ENCODE results near the gene SEC62. TPM values are rescaled to one million over a fixed set of nuclear protein-coding genes. Genes with fewer than 3 reads are reported as not detected.

SEC62 gene
- total and polyA plus RNA-seq, 9 of the 15 experiments (the other 6 are each of a cell fraction or from before 2014, with no cell fraction given): 34.5 to 152 (median 51.8) TPM

GRCh38 chr3:169969174-169970095, 2.8 kb downstream of the SEC62 start (continued):
- TF ChIP-seq, protein P1, sequence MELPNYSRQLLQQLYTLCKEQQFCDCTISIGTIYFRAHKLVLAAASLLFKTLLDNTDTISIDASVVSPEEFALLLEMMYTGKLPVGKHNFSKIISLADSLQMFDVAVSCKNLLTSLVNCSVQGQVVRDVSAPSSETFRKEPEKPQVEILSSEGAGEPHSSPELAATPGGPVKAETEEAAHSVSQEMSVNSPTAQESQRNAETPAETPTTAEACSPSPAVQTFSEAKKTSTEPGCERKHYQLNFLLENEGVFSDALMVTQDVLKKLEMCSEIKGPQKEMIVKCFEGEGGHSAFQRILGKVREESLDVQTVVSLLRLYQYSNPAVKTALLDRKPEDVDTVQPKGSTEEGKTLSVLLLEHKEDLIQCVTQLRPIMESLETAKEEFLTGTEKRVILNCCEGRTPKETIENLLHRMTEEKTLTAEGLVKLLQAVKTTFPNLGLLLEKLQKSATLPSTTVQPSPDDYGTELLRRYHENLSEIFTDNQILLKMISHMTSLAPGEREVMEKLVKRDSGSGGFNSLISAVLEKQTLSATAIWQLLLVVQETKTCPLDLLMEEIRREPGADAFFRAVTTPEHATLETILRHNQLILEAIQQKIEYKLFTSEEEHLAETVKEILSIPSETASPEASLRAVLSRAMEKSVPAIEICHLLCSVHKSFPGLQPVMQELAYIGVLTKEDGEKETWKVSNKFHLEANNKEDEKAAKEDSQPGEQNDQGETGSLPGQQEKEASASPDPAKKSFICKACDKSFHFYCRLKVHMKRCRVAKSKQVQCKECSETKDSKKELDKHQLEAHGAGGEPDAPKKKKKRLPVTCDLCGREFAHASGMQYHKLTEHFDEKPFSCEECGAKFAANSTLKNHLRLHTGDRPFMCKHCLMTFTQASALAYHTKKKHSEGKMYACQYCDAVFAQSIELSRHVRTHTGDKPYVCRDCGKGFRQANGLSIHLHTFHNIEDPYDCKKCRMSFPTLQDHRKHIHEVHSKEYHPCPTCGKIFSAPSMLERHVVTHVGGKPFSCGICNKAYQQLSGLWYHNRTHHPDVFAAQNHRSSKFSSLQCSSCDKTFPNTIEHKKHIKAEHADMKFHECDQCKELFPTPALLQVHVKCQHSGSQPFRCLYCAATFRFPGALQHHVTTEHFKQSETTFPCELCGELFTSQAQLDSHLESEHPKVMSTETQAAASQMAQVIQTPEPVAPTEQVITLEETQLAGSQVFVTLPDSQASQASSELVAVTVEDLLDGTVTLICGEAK (IDR thresholded peaks at IDR 0.05): no peak
- TF ChIP-seq, protein P1 (CRISPR knock-in tag; IDR thresholded peaks at IDR 0.05): no peak
- TF ChIP-seq ZBTB34 (CRISPR knock-in tag; IDR thresholded peaks at IDR 0.05): no peak
- no peak for TF ChIP-seq TFE3 (CRISPR knock-in tag; IDR thresholded peaks at IDR 0.05)
- no peak for TF ChIP-seq ZNF121 (CRISPR knock-in tag; conservative IDR thresholded peaks at IDR 0.05)
